Measurements from ENCODE around the gene TMEM106C.
A peak's percentile ranks its signal among the peaks of the same experiment; 100 is the strongest.

TMEM106C gene

GRCh38 chr12:47979686-47980085 is 16.3 kb downstream of the TMEM106C start:
- no peak for DNase-seq (ENCODE audit: low read depth in 2 of 2)

GRCh38 chr12:47980197-47980596 is 16.8 kb downstream of the TMEM106C start:
- DNase-seq (ENCODE audit: low read depth in 2 of 2), result no peak

DNA sequence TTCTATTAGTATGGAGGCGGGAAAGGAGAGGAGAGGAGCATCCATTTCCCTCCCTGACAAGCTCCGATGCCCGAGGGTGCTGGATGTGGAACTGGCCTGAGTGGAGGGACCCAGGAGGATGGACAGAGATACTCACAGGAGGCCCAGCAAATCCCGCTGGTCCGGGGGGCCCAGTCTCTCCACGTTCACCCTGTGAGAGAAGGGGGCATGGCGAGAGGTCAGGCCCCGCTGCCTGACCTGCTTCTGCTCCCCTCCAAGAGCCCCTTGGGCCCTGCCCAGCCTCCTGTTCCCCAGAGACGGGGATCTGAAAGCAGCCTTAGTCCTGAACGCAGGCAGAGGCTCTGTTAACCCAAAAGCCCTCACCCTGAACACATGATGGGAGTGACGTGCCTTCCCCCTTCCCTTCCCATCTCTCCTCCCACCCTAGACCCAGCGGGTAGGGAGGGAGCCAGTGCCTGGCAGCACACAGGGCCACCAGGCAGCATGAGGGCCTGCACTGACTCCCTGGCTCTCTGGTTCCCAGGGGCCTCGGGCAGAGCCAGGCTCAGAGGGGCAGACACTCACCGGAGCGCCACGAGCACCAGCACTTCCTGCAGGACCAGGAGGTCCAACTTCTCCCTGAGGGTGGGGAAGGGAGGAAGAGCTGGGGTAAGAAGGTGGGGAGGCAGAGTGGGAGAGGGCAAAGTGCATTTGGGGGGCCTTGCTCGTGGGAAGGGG is 17.5 kb downstream of the TMEM106C start:
- DNase-seq (ENCODE audit: low read depth in 2 of 2), result no peak

GRCh38 chr12:47981496-47982260 is 18.3 kb downstream of the TMEM106C start:
- DNase-seq (ENCODE audit: low read depth in 2 of 2), result no peak

DNA sequence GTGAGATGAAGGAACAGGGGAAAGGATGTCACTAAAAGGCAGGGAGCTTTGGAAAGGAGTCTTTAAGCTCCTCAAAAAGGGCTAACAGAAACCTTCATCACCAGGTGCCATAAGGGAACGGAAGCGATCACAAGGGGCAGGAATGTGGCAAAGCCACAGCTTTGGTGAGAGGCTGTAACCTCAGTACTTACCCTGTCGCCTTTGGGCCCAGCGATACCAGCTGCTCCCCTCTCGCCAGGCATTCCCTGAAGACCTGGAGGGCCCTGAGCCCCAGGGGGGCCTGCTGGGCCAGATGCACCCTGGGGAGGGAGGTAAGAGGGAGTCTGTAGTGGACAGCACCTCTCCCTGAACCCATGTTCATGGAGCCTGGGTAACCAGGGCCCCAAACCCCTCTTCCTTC is 18.9 kb downstream of the TMEM106C start:
- no peak for DNase-seq (ENCODE audit: low read depth in 2 of 2)

- no peak for DNase-seq (ENCODE audit: low read depth in 2 of 2)
Measured at GRCh38 chr12:47982770-47983169, 19.4 kb downstream of the TMEM106C start.

GRCh38 chr12:47983541-47984115 is 20.2 kb downstream of the TMEM106C start:
- DNase-seq (ENCODE audit: low read depth in 2 of 2), result no peak

GRCh38 chr12:47984331-47984801 is 21.0 kb downstream of the TMEM106C start:
- no peak for DNase-seq (ENCODE audit: low read depth in 2 of 2)

DNA sequence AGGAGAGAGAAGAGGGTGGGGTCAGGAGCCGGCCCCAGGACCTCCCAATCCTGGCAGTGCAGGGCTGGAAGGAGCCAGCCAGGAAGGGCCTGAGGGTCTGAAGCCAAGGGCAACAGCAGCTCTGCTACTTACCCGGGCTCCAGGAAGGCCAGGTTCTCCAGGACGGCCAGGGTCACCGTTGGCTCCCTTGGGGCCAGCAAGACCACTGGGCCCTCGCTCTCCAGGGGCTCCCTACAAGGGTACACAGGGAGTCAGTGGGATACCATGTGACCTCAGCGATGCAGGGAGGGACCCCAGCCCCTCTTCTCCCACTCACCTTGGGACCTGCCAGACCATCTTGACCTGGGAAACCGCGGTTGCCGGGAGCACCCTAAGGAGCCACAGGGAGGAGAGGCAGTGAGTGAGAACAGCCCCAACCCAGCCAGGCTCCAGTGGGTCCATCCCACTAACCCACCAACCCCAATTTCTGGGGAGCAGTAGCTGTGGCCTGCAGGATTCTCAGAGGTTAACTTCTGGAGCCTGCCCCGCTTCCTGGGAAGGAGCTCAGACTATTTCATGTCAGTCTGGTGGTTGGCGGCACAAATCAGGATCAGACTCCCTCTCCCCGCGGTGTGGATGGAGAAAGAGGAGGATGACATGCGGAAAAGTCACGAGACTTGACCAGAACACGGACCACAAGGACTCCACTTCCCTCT is 22.3 kb downstream of the TMEM106C start:
- no peak for DNase-seq (ENCODE audit: low read depth in 2 of 2)

GRCh38 chr12:47986291-47986660 is 22.9 kb downstream of the TMEM106C start:
- DNase-seq (ENCODE audit: low read depth in 2 of 2), result no peak

GRCh38 chr12:47986832-47987231 is 23.4 kb downstream of the TMEM106C start:
- no peak for DNase-seq (ENCODE audit: low read depth in 2 of 2)

DNA sequence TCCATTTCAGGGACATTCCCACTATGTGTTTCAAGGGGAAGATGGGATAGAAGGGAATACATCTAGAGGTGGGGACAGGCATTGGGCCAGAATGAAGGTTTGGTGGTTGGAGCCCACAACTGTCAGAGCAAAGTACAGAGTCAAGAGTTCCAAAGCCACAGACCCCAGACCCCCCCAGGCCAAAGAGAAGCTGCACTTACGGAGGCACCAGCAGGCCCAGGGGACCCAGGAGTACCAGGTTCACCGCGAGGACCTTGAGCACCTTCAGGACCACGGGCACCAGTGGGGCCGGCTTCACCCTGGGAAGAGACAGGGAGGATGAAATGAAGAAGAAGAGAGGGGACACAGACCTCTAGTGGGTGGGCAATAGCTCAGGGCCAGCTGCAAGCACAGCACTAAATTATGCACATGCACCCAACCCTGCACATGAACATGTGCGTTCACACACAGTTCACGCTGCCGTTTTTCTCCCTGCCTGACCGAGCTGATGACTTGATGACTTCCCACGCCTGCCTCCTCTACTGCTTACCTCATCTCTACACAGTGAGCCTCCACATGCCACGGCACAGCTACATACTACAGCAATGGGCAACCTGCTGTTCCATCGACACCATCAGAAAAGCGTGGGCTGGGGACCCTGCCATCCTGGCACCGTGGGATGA is 24.1 kb downstream of the TMEM106C start:
- no peak for DNase-seq (ENCODE audit: low read depth in 2 of 2)

- no peak for DNase-seq (ENCODE audit: low read depth in 2 of 2)
Measured at GRCh38 chr12:47988073-47989022, 25.0 kb downstream of the TMEM106C start.

DNA sequence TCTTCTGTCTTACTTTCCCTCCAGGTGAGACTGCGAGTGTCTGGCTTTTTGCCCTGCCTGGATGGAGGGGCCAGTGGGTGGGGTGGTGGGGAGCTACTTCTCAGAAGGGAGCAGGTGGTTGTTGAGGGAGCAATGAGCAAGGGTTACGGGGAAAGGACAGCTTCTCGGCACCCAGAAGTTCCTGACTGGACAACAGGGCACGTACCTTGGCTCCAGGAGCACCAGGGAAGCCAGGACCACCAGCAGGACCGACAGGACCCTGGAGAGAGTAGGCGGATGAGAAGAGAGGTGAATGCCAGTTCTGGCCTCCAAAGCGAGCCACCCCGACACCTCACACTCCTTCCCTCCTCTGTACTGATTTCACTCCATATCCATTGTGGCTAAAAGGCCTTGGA is 25.6 kb downstream of the TMEM106C start:
- DNase-seq (ENCODE audit: low read depth in 2 of 2), result no peak

- no peak for DNase-seq (ENCODE audit: low read depth in 2 of 2)
Measured at GRCh38 chr12:47989666-47990065, 26.3 kb downstream of the TMEM106C start.

GRCh38 chr12:47990351-47991105 is 27.1 kb downstream of the TMEM106C start:
- peak; percentile 6 to 30 for DNase-seq (ENCODE audit: low read depth in 2 of 2)

DNA sequence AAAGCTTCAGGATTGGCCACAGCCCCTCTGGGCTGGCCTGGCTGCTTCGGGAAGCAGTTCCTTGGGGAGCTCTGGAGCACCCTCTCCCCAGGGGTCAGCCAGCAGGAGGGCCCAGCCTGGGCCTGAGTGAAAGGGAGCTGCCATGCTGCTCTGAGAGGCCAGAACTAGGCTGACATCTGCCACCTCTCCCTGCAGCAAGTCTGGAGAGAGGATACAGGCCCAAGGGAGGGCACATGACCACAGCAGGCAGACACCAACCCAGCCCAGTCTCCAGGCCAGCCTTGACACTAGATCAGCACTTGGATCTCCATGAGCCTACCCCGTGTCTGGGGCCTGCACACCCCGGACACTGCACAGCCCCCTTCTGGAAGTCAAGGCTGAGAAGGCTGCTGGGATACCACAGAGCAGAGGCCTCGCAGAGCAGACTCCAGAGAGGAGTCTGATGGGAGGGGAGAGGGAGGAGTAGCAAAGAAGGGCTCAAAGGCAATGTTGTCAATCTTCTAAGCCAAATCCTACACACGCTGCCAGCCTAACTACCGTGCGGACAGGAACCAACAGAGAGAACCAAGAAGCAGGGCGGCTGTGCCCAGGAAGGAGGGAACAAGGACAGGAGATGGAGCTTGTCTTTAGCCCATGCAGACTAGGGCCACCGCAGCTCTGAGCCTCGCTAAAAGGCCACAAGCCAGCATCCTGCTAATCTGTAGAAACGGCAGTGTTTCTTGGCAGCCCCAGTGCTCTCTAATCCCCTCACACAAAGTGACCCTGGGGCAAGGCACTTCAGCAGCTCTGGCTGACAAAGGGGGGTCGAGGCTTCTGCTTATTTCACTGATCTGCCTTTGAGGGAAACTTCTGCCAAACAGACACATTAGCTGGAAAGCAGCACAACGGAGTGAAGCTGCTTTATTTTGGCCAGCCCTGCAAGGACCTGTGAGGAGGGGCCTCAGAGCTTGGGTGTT is 28.0 kb downstream of the TMEM106C start:
- no peak for DNase-seq (ENCODE audit: low read depth in 2 of 2)

DNA sequence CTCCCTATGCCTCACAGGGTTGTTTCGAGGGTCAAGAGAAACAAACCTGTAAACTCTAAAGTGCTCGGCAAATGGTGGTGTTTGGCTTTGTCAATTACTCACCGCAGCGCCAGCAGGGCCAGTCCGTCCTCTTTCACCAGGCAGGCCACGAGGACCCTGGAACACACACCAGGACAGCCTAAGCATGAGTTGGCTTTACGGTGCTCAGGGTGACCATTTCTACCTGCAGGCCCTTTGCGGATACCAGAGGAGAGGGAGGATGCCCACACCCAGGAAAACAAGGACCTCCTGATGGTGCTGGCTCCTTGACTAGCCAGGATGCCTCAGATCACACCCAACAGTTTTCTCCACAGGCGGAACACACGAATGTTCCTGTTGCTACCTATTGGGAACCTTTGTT is 29.4 kb downstream of the TMEM106C start:
- no peak for DNase-seq (ENCODE audit: low read depth in 2 of 2)

DNA sequence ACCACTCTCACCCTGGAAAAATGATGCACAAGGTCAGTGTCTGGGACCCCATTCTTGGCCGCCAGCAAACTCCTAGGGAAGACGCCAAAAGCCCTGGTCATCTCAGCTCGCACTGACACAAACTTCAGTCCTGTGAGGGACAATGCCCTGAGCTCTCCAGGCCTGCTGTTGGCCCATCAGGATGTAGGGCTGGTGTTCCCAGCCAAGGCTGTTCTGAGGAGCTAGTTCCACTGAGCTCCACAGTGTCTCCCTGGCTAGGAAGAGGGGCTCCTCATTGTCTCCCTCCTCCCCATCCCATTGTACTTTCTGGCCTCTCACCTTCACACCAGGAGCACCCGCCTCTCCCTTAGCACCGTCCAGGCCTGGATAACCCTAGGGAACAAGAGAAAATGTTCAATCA is 30.1 kb downstream of the TMEM106C start:
- DNase-seq (ENCODE audit: low read depth in 2 of 2), result no peak
